NCI-H526 treated with DMSO at 0.1 percent for 48 hours (cell line): ENCODE data around the gene MGP.

Experiments
- DNase-seq: peaks from one replicate; lab custom pipeline; 2025; lab: John Stamatoyannopoulos, UW

Gene MGP

GRCh38 chr12:14902465-14902864 is 16.8 kb upstream of the MGP start:
- DNase-seq, result no peak

GRCh38 chr12:14901228-14901562 is 15.5 kb upstream of the MGP start:
- DNase-seq, result no peak

GRCh38 chr12:14900521-14901227 is 15.0 kb upstream of the MGP start:
- no peak for DNase-seq

DNA sequence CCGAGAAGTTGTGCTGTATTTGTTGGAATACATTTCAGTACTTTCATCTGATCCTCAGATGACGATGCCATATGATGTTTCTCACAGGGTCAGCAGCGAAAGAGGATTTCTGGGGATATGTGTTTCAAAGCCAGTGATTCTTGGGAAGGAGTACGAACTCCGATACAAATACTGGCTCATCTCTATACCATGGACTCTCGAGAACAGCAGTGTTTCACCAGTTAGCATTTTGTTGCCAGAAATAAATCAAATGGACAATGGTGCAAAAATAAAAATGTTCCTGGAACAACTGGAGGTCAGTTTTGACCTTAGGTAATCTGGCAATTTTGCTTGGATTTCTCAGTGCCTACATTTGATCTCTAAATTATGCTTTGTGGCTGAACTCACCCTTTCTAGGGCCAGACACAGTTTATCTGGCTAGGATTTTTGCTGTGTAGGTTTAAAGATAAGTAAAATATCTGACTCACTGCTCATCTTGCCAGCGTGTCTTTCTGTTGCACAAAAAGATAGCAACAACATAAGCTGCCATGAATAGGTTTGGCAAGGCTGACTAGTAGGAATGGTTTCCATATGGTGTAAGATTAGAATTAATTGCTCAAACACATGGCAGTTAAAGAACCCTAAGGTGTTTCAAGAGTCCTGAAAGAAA is 11.0 kb upstream of the MGP start:
- DNase-seq, result no peak

GRCh38 chr12:14893506-14894250 is 8.0 kb upstream of the MGP start:
- no peak for DNase-seq

DNA sequence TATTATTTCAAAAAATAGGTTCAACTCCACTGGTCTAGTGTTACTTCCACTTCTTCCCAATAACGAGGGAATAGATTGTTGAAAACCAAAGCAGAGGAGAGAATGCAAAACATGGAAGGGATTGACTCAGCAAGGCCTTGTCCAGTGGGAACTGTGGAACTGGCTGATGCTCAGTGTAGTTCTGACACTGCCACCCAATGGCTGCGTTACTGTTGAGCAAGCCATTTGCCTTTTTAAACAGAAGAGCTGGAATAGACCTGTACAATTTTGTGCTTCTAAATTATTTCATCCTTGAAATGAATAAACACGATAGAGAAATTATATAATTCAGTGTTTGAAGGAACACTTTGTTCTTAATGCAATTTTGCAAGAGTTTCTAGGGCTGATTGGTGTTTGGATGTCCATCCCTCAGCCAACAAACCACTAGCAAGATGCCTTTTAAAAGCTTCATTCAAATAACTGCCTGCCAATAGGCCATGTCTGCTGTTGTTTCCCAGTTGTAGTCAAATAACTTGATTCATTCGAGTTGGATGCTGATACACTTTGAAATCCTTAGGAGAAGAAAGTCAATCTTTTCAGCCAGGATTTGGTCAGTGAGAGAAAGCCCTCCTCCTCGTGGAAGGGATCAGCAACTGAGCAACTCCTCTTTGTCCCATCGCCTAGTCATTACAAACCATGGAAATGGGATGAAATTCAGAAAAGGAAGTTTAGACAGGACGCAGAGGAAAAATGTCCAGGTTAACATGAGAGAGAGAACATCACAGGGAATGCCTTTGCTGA is 7.3 kb upstream of the MGP start:
- no peak for DNase-seq

GRCh38 chr12:14890701-14891100 is 5.0 kb upstream of the MGP start:
- DNase-seq, result no peak

DNA sequence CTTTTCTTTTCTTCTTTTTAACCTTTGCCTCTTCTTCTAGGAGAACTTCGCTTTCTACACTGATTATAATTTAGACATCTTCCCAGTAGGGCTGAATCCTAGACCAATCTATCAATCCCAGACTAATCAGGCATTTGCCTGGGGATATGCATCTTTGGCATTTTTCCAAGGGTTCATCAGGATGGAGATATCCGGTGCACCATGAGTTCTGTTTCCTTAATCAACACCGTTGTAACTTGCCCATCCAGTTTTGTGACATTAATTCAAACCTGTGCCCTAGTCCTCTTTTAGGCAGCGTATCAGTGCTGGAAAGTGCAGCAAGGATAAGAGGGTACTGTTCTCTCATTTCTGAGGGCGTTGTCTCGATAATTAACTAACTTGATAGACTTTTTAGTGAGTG is 617 bp upstream of the MGP start:
- DNase-seq, result no peak

GRCh38 chr12:14884458-14884878 is 1.2 kb downstream of the MGP start:
- DNase-seq, result no peak

DNA sequence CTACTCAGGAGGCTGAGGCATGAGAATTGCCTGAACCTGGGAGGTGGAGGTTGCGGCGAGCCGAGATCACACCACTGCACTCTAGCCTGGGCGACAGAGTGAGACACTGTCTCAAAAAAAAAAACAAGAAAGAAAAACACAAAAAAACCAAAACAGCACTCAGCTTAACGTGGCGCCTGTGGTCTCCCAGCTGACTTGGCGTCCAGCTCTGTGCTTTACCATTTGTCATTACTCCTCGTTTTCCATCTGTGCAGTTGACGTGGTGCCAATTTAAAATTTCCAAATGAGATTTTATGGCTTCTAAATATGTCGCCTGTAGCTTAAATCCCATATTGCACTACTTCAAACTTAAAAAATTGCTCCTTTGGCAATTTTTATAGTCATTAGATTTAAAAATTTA is 2.0 kb downstream of the MGP start:
- no peak for DNase-seq

DNA sequence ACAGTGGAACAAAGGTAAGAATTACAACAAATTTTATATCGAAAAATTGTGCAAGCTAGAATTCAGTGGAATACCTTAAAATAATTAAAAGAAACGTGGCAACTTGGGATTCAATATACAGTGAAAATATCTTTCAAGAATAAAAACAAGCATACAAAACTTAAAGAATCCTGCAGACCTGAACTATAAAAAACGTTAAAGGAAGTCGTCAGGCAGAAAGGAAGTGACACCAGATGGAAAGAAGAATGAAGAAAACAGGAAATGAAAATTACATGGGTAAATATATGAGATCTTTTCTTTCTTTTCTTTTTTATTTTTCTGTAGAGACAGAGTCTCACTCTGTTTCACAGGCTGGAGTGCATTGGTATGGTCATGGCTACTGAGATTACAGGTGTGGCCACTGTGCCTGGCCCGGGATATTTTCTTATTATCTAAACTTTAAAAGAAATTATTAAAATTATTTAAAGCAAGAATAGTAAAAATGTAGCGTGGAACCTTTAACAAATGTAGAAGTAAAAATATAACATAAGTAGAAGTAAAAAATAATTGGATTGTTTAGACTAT is 4.7 kb downstream of the MGP start:
- no peak for DNase-seq

GRCh38 chr12:14879222-14879933 is 6.3 kb downstream of the MGP start:
- DNase-seq, result no peak

GRCh38 chr12:14878488-14878887 is 7.2 kb downstream of the MGP start:
- no peak for DNase-seq

DNA sequence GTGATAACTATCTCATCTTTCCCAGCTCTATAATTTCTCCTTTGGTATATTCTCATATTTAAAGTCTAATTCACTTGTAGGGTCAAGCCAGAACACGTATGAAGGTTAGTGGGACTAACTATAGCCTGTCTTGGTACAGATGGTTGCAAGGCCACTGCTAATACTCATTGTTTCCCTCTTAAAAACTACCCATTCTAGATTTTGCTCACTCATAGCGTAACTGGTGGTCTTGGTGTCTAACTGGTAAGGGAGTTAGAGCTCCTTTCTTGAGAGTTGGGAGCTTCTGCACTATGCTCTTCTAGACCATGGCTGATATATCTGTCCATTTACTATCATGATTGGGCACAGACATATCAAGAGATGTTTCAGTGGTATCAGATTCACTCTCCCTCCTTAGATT is 8.8 kb downstream of the MGP start:
- DNase-seq, result no peak

- no peak for DNase-seq
Observed at GRCh38 chr12:14874882-14875281, 10.8 kb downstream of the MGP start.

DNA sequence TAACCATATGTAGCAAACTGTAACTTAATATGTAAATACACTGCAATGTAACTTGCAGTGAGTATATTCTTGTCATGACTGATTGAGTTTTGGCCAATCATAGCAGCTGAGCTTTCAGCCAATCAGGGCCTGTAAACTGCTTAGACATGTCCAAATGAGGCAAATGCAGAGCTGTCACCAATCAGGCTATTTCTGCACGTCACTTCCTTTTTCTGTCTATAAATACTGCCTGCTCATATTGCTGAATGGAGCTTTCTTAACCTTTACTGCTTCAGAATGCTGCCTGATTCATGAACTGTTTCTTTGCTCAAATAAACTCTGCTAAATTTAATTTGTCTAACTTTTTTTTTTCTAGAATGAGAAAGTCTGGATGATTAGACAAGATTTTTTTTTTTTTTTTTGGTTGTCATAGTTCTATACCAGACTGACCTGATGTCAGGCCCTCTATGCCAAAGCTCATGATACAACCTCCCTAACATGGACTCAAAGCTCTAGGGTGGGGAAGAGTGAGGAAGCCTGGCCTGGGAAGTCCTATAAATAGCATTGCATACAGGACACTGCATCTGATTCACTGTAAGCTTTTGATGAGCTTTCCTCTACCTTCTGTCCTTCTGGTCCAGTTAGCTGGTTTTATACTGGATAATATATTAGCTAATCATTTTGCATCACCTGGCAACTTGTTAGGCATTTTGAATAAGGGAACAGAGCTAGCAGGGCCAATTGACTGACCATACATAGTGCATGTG is 12.0 kb downstream of the MGP start:
- DNase-seq, result no peak

- no peak for DNase-seq
Observed at GRCh38 chr12:14871886-14872285, 13.8 kb downstream of the MGP start.

GRCh38 chr12:14871247-14871646 is 14.4 kb downstream of the MGP start:
- no peak for DNase-seq

DNA sequence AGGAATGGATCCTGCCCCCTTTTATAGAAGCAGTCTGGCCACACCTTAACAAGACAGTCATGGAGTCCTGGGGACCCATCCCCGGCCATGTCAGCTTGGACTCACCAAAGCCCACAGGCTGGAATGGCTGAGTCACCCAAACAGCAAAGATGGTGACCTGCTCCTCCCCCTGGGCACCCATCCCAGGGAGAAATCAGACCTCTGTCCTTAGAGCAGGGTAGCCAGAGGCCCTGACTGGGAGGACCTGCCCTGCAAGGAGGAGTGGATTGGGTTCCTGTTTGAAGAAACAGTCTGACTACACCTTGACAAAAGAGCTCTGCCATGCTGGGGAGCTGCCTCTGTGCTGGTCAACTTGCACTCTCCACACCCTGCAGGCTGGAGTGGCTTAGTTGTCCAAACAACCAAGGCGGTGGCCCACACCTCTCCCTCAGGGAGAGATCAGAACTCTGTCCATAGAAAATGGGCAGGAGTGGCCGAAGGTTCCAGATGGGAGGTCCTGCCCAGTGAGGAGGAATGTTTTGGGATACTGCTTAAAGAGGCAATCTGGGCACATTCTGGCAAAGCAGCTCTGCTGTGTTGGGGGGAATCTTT is 16.6 kb downstream of the MGP start:
- no peak for DNase-seq

DNA sequence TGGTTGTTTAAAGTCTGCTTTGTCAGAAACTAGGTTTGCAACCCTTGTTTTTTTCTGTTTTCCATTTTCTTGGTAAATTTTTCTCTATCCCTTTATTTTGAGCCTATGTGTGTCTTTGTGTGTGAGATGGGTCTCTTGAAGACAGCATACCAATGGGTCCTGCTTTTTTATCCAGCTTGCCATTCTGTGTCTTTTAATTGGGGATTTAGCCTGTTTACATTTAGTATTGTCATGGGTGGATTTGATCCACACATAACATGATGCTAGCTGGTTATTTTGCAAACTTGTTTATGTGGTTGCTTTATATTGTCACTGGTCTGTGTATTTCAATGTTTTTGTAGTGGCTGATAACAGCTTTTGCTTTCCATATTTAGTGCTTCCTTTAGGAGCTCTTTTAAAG is 25.2 kb downstream of the MGP start:
- no peak for DNase-seq

DNA sequence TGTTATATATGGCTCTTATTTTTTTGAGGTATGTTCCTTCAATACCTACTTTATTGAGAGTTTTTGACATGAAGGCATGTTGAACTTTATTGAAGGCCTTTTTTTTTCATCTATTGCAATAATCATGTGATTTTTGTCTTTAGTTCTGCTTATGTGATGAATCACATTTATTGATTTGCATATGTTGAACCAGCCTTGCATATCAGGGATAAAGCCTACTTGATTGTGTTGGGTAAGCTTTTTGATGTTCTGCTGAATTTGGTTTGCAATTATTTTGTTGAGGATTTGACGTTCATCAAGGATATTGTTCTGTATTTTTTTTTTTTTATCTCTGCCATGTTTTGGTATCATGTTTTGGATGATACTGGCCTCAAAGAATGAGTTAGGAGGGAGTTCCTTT is 27.1 kb downstream of the MGP start:
- no peak for DNase-seq
